Neuronal stem cell (in vitro differentiated cells): Measurements from ENCODE around the gene C1QB.

ENCODE experiments used
- DNase-seq: peaks from one replicate; pipeline ENCODE4 v3.0.0-alpha.2; 2013; ENCODE audit warnings: low spot score
- H2AFZ ChIP-seq: one replicate; pipeline ENCODE4 v1.6.1; 2013; ENCODE audit warnings: mild to moderate bottlenecking, low read length, inconsistent platforms
- H2AK5ac ChIP-seq: 2 replicates; pipeline ENCODE4 v1.6.1; 2013; ENCODE audit warnings: low read depth, mild to moderate bottlenecking, inconsistent platforms, low read length, moderate library complexity, mixed read lengths
- H2BK120ac ChIP-seq: 2 replicates; pipeline ENCODE4 v1.6.1; 2013; ENCODE audit warnings: low read depth, mild to moderate bottlenecking, inconsistent platforms, low read length, moderate library complexity, mixed read lengths
- H2BK12ac ChIP-seq: one replicate; pipeline ENCODE4 v1.6.1; 2013; ENCODE audit warnings: low read length, inconsistent platforms
- H2BK15ac ChIP-seq: 2 replicates; pipeline ENCODE4 v1.6.1; 2013; ENCODE audit warnings: mild to moderate bottlenecking, low read length, inconsistent platforms, mixed read lengths
- H2BK5ac ChIP-seq: one replicate; pipeline ENCODE4 v1.6.1; 2013; ENCODE audit warnings: inconsistent platforms, mild to moderate bottlenecking, low read length, moderate library complexity
- H3K14ac ChIP-seq: one replicate; pipeline ENCODE4 v1.6.1; 2013; ENCODE audit warnings: low read length, inconsistent platforms
- H3K18ac ChIP-seq: 2 replicates; pipeline ENCODE4 v1.6.1; 2013; ENCODE audit warnings: low read length, inconsistent platforms
- H3K23ac ChIP-seq: 2 replicates; pipeline ENCODE4 v1.6.1; 2013; ENCODE audit warnings: low read depth, mild to moderate bottlenecking, mixed read lengths, low read length, inconsistent platforms; ENCODE audit not compliant: poor library complexity
- H3K27ac ChIP-seq: replicated peaks from 3 replicates; pipeline ENCODE4 v1.5.1; 2013; ENCODE audit warnings: low read length, inconsistent platforms
- H3K27me3 ChIP-seq, 3 experiments: 2 replicates each; pipeline ENCODE4 v1.6.1; 2013; ENCODE audit warnings: low read length in 3 of 3, mild to moderate bottlenecking in 2 of 3, inconsistent platforms in 1 of 3, low read depth in 1 of 3, mixed read lengths in 1 of 3, moderate library complexity in 1 of 3; ENCODE audit not compliant: control insufficient read depth in 3 of 3, insufficient read depth in 3 of 3
- H3K36me3 ChIP-seq, 2 donors: replicated peaks in 1 of 2; 2 replicates each; pipeline ENCODE4 v1.6.1; 2013; ENCODE audit warnings: low read length in 2 of 2; ENCODE audit not compliant: control insufficient read depth in 2 of 2, insufficient read depth in 2 of 2
- H3K4ac ChIP-seq: 2 replicates; pipeline ENCODE4 v1.6.1; 2013; ENCODE audit warnings: inconsistent platforms, mild to moderate bottlenecking, low read length, moderate library complexity
- H3K4me1 ChIP-seq, 2 donors: 1 replicate in 1 of 2; 2 replicates in 1 of 2; pipeline ENCODE4 v1.6.1; 2013; ENCODE audit warnings: low read length in 2 of 2, low read depth in 1 of 2; ENCODE audit not compliant: control insufficient read depth in 2 of 2, insufficient read depth in 1 of 2
- H3K4me2 ChIP-seq: one replicate; pipeline ENCODE4 v1.6.1; 2013; ENCODE audit warnings: mild to moderate bottlenecking, low read length, inconsistent platforms; ENCODE audit not compliant: insufficient read depth, poor library complexity, severe bottlenecking
- H3K4me3 ChIP-seq, 2 donors: 2 replicates each; pipeline ENCODE4 v1.5.1; 2013; ENCODE audit warnings: low read length in 2 of 2, mild to moderate bottlenecking in 2 of 2, inconsistent platforms in 1 of 2, moderate library complexity in 1 of 2
- H3K79me1 ChIP-seq: one replicate; pipeline ENCODE4 v1.6.1; 2013; ENCODE audit warnings: low read depth, mild to moderate bottlenecking, inconsistent platforms, low read length, moderate library complexity
- H3K9ac ChIP-seq: one replicate; pipeline ENCODE4 v1.6.1; 2013; ENCODE audit warnings: mild to moderate bottlenecking, low read depth, low read length, inconsistent platforms; ENCODE audit not compliant: poor library complexity
- H3K9me3 ChIP-seq, 2 donors: replicated peaks in 1 of 2; 2 replicates each; pipeline versions ENCODE3 to v1.6.1; 2013; ENCODE audit warnings: low read length in 2 of 2, mild to moderate bottlenecking in 2 of 2, inconsistent platforms in 1 of 2, low read depth in 1 of 2, mixed read lengths in 1 of 2, moderate library complexity in 1 of 2; ENCODE audit not compliant: control insufficient read depth in 2 of 2, insufficient read depth in 1 of 2
- H4K8ac ChIP-seq: one replicate; pipeline ENCODE4 v1.6.1; 2013; ENCODE audit warnings: low read depth, mild to moderate bottlenecking, inconsistent platforms, low read length, moderate library complexity
- H4K91ac ChIP-seq: one replicate; pipeline ENCODE4 v1.6.1; 2013; ENCODE audit warnings: low read length, low read depth, mild to moderate bottlenecking, inconsistent platforms; ENCODE audit not compliant: poor library complexity
- WGBS, 2 donors: extraction: QIAGEN DNeasy Blood & Tissue Kit; methylation state at CpG; one replicate each; pipeline ENCODE4 v1.1.7; 2013; ENCODE audit warnings: missing lambda C conversion rate in 2 of 2, mixed read lengths in 1 of 2; ENCODE audit not compliant: insufficient read length in 2 of 2, insufficient replicate concordance in 1 of 2; ENCODE audit errors: extremely low coverage in 2 of 2; 5-methylcytosine and 5-hydroxymethylcytosine counted together

Gene C1QB

DNA sequence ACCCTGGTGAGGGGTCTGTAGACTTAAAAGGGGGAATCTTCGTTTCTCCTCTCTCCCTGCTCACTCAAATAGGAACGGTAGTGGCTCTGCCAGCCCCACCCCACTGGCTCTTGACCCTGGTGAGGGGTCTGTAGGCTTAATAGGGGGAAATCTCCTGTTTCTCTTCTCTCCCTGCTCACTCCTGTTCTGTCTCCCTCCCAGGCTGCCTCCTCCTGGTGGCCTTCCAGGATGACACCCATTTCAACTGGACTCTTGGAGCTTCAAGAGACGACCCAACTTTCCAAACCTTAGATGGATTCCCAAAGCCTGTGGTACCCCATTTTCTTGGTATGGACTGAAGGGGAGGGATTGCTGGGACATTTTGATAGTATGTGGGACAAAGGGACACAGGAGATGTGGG is 56.2 kb downstream of the C1QB start:
- DNase-seq, result no peak
- H2BK12ac ChIP-seq, result no peak overlapping the region
- no peak overlapping the region for H2AK5ac ChIP-seq

DNA sequence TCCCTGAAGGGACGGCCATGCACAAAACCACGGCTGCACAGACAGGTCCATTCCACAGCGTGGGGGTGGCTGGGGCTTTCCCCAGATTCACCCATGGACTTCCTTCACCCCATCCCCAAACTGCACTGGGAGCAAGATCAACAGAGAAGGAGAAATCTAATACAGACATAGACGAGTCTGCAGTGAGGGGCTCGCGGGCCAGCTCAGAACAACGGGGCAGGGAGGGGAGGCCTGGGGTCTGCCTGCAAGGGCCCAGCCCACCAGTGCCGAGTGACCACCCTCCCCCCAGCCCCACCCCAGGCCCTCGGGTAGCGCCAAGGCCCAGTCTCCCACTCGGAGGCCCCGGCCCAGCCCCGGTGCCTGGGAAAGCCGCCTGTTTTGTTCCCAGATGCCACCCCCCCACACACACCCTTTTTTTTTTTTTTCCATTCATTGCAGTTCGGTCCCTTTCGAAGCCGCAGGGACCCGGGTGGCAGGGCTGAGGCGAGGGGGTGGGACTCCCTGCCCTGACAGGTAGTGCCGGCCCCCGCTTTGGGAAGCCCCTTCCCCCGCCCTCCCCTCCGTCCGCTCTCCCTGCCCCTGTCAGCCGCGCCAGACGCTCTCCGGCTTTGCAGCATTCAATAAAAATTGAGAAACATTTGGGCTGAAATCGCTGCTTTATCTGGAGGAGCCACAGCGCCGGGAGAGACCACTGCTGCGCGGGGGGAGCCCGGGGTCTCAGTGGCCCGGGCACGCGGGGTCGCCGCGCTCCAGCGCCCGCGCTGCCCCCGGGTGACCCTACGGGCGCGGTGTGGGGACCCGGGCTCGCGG is 57.1 kb downstream of the C1QB start:
- Histone ChIP-seq H2BK120ac (no peak overlapping the region), H3K9ac (peak overlapping the region; percentile 55), H2BK15ac (peak overlapping the region; percentile 17), H3K18ac (peak overlapping the region; percentile 61), H2BK12ac (no peak overlapping the region), H3K4me3 (peak overlapping the region; percentile 53 to 86), H3K4me1 (peaks cover 12 to 13% of the 10 kb centered on the region in 2 donors), H4K91ac (no peak overlapping the region), H3K4ac (no peak overlapping the region), H2AFZ (peak overlapping the region; percentile 91), H3K36me3 (peaks cover 0 to 4% of the 10 kb centered on the region in 2 donors), H2BK5ac (peak overlapping the region; percentile 27), H3K79me1 (peaks cover 12% of the 10 kb centered on the region), H3K23ac (no peak overlapping the region), H4K8ac (no peak overlapping the region), H3K27me3 (peaks cover 0 to 2% (median 0%) of the 10 kb centered on the region in 3 experiments), H2AK5ac (peak overlapping the region; percentile 40), H3K27ac (peak overlapping the region; percentile 63), H3K4me2 (peak overlapping the region; percentile 86), H3K9me3 (no peaks in the 10 kb centered on the region), H3K14ac (no peak overlapping the region)
- DNase-seq, result peak; percentile 73
- no CpG with 5 or more reads among the region's 50 CpGs for WGBS, 2 donors

More for the DNA sequence above, 56.2 kb downstream of the C1QB start:
- Histone ChIP-seq H2BK120ac (no peak overlapping the region), H3K4me2 (no peak overlapping the region), H3K27me3 (peaks cover 0 to 2% (median 0%) of the 10 kb centered on the region in 3 experiments), H2BK5ac (no peak overlapping the region), H3K4me1 (peaks cover 15% of the 10 kb centered on the region in 2 donors), H3K27ac (no peak overlapping the region), H3K9ac (no peak overlapping the region), H2AFZ (peak overlapping the region; percentile 91), H3K36me3 (no peaks in the 10 kb centered on the region), H3K18ac (peak overlapping the region; percentile 61), H2BK15ac (no peak overlapping the region), H4K8ac (no peak overlapping the region), H4K91ac (no peak overlapping the region), H3K14ac (no peak overlapping the region), H3K4me3 (peak overlapping the region in 1 of 2 donors; percentile 53), H3K79me1 (peaks cover 12% of the 10 kb centered on the region), H3K23ac (no peak overlapping the region), H3K4ac (no peak overlapping the region), H3K9me3 (no peaks in the 10 kb centered on the region)
- no CpG with 5 or more reads among the region's 3 CpGs for WGBS, 2 donors

DNA sequence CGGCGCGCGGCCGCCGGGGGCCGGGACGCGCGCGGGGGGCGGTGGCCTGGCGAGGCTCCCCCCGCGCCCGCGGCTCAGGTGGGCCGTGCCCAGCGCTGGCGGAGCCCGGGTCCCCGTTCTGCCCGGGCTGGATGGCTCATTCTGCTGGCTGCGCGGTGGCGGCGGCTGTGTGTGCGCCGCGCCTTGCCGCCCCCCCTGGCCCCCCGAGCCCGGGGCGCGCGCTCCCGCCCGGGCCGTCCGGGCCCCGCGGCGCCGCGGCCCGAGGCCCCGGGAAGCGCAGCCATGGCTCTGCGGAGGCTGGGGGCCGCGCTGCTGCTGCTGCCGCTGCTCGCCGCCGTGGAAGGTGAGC is 57.6 kb downstream of the C1QB start, which contains the start of gene EPHB2:
Gene EPHB2 (plus strand): TSS at position 139 of the 349 bp plus-strand sequence. CDS start 144 bp downstream, at position 283.
- Histone ChIP-seq H3K4ac (no peak within 1 kb of the TSS), H3K4me3 (peak within 1 kb of the TSS; percentile 53 to 86), H3K79me1 (peaks cover 12% of the 10 kb centered on the region), H3K23ac (no peak within 1 kb of the TSS), H3K4me2 (peak within 1 kb of the TSS; percentile 86), H3K18ac (peak within 1 kb of the TSS; percentile 69), H2AK5ac (peak within 1 kb of the TSS; percentile 40), H4K91ac (no peak within 1 kb of the TSS), H2AFZ (peak within 1 kb of the TSS; percentile 91), H3K9me3 (no peaks in the 10 kb centered on the region), H3K27me3 (peaks cover 0 to 2% (median 0%) of the 10 kb centered on the region in 3 experiments), H3K4me1 (peaks cover 12 to 13% of the 10 kb centered on the region in 2 donors), H3K14ac (peak within 1 kb of the TSS; percentile 15), H3K36me3 (peaks cover 0 to 4% of the 10 kb centered on the region in 2 donors), H3K9ac (peak within 1 kb of the TSS; percentile 82), H3K27ac (peak within 1 kb of the TSS; percentile 63), H2BK120ac (no peak within 1 kb of the TSS), H4K8ac (no peak within 1 kb of the TSS), H2BK15ac (peak within 1 kb of the TSS; percentile 17), H2BK5ac (peak within 1 kb of the TSS; percentile 27), H2BK12ac (no peak within 1 kb of the TSS)
- DNase-seq, result no peak
- WGBS, 2 donors, result no CpG with 5 or more reads among the region's 55 CpGs

DNA sequence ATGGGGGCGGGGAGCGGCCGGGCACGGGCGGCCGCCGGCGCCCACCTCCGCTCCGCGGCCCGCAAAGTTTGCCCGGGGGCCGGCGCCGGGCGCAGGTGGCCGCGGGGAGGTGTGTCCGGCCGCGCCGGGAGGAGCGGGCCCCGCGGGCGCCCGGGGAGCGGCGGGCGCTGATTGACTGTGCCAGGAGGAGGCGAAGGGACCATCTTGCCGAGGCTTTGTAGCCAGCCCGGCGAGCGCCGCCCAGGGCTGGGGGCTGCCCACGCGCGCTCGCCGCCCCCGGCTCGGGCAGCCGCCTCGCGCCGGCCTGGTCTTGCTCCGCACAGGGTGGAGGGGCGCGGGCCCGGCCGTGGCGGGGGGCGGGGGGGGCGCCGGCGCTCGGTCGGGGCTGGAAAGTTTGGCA is 58.0 kb downstream of the C1QB start:
- peak overlapping the region; percentile 78 for H3K9ac ChIP-seq
- H3K18ac ChIP-seq, result peak overlapping the region; percentile 50
- peak overlapping the region; percentile 86 for H3K4me2 ChIP-seq
- H2AFZ ChIP-seq, result peak overlapping the region; percentile 69
- H2BK12ac ChIP-seq, result no peak overlapping the region
- peak overlapping the region; percentile 53 to 86 for H3K4me3 ChIP-seq
- no CpG with 5 or more reads among the region's 60 CpGs for WGBS, 2 donors
- H4K8ac ChIP-seq, result no peak overlapping the region
- H3K23ac ChIP-seq, result no peak overlapping the region
- H4K91ac ChIP-seq, result no peak overlapping the region
- no peak for DNase-seq
- no peak overlapping the region for H3K27ac ChIP-seq
- peaks cover 0 to 4% of the 10 kb centered on the region in 2 donors for H3K36me3 ChIP-seq
- no peak overlapping the region for H2BK120ac ChIP-seq
- peaks cover 12% of the 10 kb centered on the region for H3K79me1 ChIP-seq
- no peaks in the 10 kb centered on the region for H3K9me3 ChIP-seq
- peaks cover 12 to 13% of the 10 kb centered on the region in 2 donors for H3K4me1 ChIP-seq
- H2BK15ac ChIP-seq, result no peak overlapping the region
- no peak overlapping the region for H2AK5ac ChIP-seq
- no peak overlapping the region for H3K14ac ChIP-seq
- H3K27me3 ChIP-seq, result peaks cover 0 to 2% (median 0%) of the 10 kb centered on the region in 3 experiments
- H3K4ac ChIP-seq, result no peak overlapping the region
- no peak overlapping the region for H2BK5ac ChIP-seq
